Breast epithelium (tissue), 4 donors: ENCODE measurements around the gene CCL20. TPM values are rescaled to one million over a fixed set of nuclear protein-coding genes. Genes with fewer than 3 reads are reported as not detected.

Experiments used
- DNase-seq, 2 donors: peaks; one replicate each; pipeline ENCODE4 v3.0.0-alpha.2; 2019; ENCODE audit warnings: low spot score in 2 of 2
- H3K27ac ChIP-seq, 2 donors: fragments of 200-600 bp; sonication (generic) in 1 of 2; one replicate each; pipeline ENCODE4 v1.5.1; 2016 to 2019; ENCODE audit warnings: mild to moderate bottlenecking in 1 of 2
- H3K27me3 ChIP-seq, 2 donors: fragments of 200-600 bp; sonication (generic) in 1 of 2; one replicate each; pipeline versions ENCODE4 v1.5.1 to v1.6.0; 2017 to 2019; ENCODE audit warnings: control low read depth in 1 of 2, mild to moderate bottlenecking in 1 of 2
- H3K36me3 ChIP-seq: fragments of 200-600 bp; one replicate; pipeline ENCODE4 v1.5.1; 2019
- H3K4me1 ChIP-seq, 2 donors: fragments of 200-600 bp; sonication (generic); one replicate each; pipeline ENCODE4 v1.5.1; 2016 to 2019; ENCODE audit warnings: control low read depth in 1 of 2
- H3K4me3 ChIP-seq, 3 donors: fragments of 200-600 bp; sonication (generic); 1 replicate in 2 of 3; 2 replicates in 1 of 3; pipeline ENCODE4 v1.5.1; 2016 to 2019; ENCODE audit warnings: mild to moderate bottlenecking in 3 of 3, moderate library complexity in 2 of 3
- H3K9me3 ChIP-seq, 2 donors: fragments of 200-600 bp; sonication (generic) in 1 of 2; one replicate each; pipeline ENCODE4 v1.5.1; 2016 to 2019; ENCODE audit warnings: control low read depth in 1 of 2
- POLR2A ChIP-seq: fragments of 450-650 bp; IDR thresholded peaks from one replicate; pipeline ENCODE4 v1.6.1; 2016; ENCODE audit warnings: antibody characterized with exemption, mild to moderate bottlenecking, moderate library complexity
- POLR2AphosphoS5 ChIP-seq, 3 donors: sonication (generic); formaldehyde crosslinking; IDR thresholded peaks; one replicate each; pipeline ENCODE4 v1.6.1; 2017; ENCODE audit warnings: antibody characterized with exemption in 3 of 3
- intact Hi-C: fragments of 100-400 bp; cut with DNase I; formaldehyde crosslinking; loops from one replicate; pipeline ENCODE4 v1.15.1; 2023; ENCODE audit warnings: low total_unique reads
- total RNA-seq, 3 donors: library from RNA; depleted of rRNA; stranded (reverse); fragments of >200 nt; gene quantifications; one replicate each; pipeline ENCODE4 v1.1.0, GENCODE V29; 2016
- TF ChIP-seq, protein P1 (sequence below), 3 donors: fragments of 450-650 bp; IDR thresholded peaks; one replicate each; pipeline ENCODE4 v1.5.1; 2016 to 2017; ENCODE audit warnings: antibody characterized with exemption in 3 of 3, mild to moderate bottlenecking in 3 of 3, moderate library complexity in 3 of 3

Gene CCL20, protein sequence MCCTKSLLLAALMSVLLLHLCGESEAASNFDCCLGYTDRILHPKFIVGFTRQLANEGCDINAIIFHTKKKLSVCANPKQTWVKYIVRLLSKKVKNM
- total RNA-seq: 1 to 10 TPM in 2 of 3 donors, not detected in 1; 1.3 to 6.7 TPM

DNA sequence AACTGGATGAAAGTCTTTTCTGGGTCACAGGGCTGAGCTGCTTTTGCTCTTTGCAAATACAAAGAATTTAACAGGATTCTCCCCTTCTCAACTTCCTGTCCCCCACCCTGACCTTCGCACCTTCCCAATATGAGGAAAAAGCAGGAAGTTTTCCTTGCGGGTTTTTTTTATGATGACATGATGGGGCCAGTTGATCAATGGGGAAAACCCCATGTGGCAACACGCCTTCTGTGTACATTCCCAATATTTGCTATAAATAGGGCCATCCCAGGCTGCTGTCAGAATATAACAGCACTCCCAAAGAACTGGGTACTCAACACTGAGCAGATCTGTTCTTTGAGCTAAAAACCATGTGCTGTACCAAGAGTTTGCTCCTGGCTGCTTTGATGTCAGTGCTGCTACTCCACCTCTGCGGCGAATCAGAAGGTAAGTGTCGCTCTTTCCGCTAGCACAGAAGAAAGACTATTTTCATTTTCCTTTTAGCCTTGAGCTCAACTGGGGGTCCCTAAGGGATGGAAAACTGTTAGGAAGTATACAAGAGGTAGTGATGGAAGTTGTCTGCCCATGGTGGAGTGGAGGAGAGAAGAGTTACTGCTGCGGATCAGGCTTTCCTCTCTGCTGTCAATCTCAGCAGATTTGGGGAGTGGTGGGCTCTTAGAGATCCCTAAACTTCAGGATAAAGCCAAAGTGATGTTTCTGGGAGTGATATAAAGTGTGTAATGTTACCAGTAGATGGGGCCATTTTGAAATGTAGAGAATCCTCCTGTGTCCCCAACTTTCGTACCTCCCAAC, at the start of gene CCL20:
CCL20 (plus strand) TSS at position 281 of the 792 bp plus-strand sequence; CDS start at position 351, 70 bp downstream.
- no peak within 1 kb of the TSS for H3K4me3 ChIP-seq
- no peak within 1 kb of the TSS for H3K27ac ChIP-seq
- H3K9me3 ChIP-seq: no peaks in the 10 kb centered on the region
- peaks cover 0 to 7% of the 10 kb centered on the region in 2 donors for H3K4me1 ChIP-seq
- TF ChIP-seq POLR2A: no peak
- TF ChIP-seq, protein P1, sequence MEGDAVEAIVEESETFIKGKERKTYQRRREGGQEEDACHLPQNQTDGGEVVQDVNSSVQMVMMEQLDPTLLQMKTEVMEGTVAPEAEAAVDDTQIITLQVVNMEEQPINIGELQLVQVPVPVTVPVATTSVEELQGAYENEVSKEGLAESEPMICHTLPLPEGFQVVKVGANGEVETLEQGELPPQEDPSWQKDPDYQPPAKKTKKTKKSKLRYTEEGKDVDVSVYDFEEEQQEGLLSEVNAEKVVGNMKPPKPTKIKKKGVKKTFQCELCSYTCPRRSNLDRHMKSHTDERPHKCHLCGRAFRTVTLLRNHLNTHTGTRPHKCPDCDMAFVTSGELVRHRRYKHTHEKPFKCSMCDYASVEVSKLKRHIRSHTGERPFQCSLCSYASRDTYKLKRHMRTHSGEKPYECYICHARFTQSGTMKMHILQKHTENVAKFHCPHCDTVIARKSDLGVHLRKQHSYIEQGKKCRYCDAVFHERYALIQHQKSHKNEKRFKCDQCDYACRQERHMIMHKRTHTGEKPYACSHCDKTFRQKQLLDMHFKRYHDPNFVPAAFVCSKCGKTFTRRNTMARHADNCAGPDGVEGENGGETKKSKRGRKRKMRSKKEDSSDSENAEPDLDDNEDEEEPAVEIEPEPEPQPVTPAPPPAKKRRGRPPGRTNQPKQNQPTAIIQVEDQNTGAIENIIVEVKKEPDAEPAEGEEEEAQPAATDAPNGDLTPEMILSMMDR (IDR thresholded peaks at IDR 0.05): no peak
- no peak for TF ChIP-seq POLR2AphosphoS5 (IDR thresholded peaks at IDR 0.05)
- peaks cover 0 to 12% of the 10 kb centered on the region in 2 donors for H3K27me3 ChIP-seq
- no peaks in the 10 kb centered on the region for H3K36me3 ChIP-seq
- intact Hi-C loops: loop anchor here (2.0 kb wide), 1 partner anchor 49 kb away; no protein-coding TSS in a partner anchor
- no peak for DNase-seq

DNA sequence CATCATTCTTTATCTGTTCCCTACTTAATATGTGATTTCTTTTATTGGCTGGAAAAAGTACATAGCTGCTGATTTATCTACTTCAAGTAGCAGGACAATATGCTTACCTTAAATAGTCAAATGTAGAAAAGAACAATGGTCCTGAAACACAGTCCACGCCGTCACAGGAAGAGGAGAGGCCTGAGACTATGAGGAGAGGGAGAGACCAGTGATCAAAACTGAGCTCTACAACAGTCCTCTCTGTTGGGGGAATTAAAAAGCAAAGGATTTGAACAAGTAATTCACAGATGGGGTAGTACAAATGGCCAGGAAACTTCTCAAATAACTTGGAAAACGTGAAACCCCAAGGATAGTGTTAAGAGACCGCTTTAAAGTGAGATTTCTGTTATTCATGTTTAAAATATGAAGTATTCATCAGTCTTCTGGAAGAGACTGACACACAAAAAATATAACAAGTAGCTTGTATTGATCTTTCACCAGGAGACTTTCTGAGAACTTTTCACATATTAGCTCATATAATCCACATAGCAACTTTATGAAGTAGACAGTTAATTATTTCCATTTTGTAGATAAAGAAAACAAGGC, 47.8 kb upstream of the CCL20 start:
- no peaks in the 10 kb centered on the region for H3K27me3 ChIP-seq
- H3K27ac ChIP-seq: no peak overlapping the region
- H3K9me3 ChIP-seq: no peaks in the 10 kb centered on the region
- no peak for TF ChIP-seq POLR2AphosphoS5 (IDR thresholded peaks at IDR 0.05)
- TF ChIP-seq, protein P1 (IDR thresholded peaks at IDR 0.05): no peak
- TF ChIP-seq POLR2A: no peak
- no peaks in the 10 kb centered on the region for H3K36me3 ChIP-seq
- intact Hi-C loops: loop anchor here (2.0 to 10.0 kb wide), 2 partner anchors 49 to 361 kb away; no protein-coding TSS in a partner anchor
- H3K4me1 ChIP-seq: no peaks in the 10 kb centered on the region
- DNase-seq: no peak
- no peak overlapping the region for H3K4me3 ChIP-seq

DNA sequence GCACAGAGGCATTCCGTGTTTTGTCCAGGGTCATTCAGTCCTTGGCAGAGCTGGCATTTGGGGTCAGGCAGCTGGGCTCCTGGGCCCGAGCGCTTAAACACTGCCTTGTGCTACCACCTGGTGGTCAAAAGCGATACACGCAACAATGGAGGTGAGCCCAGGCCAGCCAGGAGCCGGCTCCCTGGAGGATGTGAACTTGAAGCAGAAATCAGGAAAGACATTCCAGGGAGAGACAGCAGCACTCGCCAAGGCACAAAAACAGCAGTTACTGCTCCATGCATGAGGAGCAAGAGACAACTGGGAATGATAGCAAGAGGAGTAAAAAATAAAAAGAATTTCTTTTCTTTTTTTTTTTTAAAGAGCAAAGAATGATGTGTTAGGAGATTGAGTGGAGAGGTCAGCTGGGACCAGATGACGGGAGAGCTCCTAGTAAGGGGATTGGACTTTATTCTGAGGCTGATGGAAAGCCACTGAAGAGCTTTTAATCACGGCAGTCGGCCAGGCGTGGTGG, 47.2 kb upstream of the CCL20 start:
- no peak for TF ChIP-seq POLR2A
- TF ChIP-seq, protein P1 (IDR thresholded peaks at IDR 0.05): peak; percentile 69 to 92 (median 83)
- H3K27me3 ChIP-seq: no peaks in the 10 kb centered on the region
- H3K4me1 ChIP-seq: no peaks in the 10 kb centered on the region
- no peaks in the 10 kb centered on the region for H3K9me3 ChIP-seq
- no peaks in the 10 kb centered on the region for H3K36me3 ChIP-seq
- intact Hi-C loops: loop anchor here (10.0 kb wide), 1 partner anchor 362 kb away; no protein-coding TSS in a partner anchor
- no peak overlapping the region for H3K4me3 ChIP-seq
- DNase-seq: peak; percentile 45 to 69
- no peak overlapping the region for H3K27ac ChIP-seq

DNA sequence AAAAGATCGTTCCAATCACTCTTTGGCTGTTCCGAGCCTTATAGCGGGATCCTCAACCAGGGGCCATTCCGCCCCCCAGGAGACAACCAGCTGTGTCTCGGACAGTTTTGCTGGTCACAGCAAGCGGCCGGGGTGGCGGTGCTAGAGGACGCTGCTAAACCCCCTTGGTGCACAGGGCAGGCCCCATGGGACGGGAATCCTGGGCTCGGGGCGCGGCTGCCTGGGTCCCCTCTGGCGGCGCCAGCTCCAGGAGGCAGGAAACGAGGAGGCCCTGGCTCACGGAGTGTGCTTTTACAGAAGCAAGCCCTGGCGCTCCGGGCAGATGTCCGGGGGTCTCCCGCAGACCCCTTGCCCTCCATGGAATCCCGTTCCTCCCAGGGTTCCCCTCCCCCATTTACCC, 45.8 kb upstream of the CCL20 start:
- Histone ChIP-seq H3K4me3 (no peak overlapping the region), H3K27ac (no peak overlapping the region), H3K4me1 (no peaks in the 10 kb centered on the region), H3K36me3 (no peaks in the 10 kb centered on the region), H3K27me3 (no peaks in the 10 kb centered on the region), H3K9me3 (no peaks in the 10 kb centered on the region)
- DNase-seq: no peak
- TF ChIP-seq POLR2AphosphoS5 (IDR thresholded peaks at IDR 0.05): no peak
- TF ChIP-seq, protein P1 (IDR thresholded peaks at IDR 0.05): no peak
- TF ChIP-seq POLR2A: no peak
- intact Hi-C loops: loop anchor here (10.0 kb wide), 1 partner anchor 363 kb away; no protein-coding TSS in a partner anchor
